A549 treated with RU486 at 1 μM for 4 hours (cell line): ENCODE results near the gene CCDC77. TPM values are rescaled to one million over a fixed set of nuclear protein-coding genes. Genes with fewer than 3 reads are reported as not detected.

Experiments used
- total RNA-seq: library from RNA; stranded (reverse); fragments of 200-300 nt; extraction: Qiagen RNA extraction; gene quantifications from 5 replicates; pipeline ENCODE4 v1.2.3, GENCODE V29; 2022; ENCODE audit warnings: low read depth

The CCDC77 gene
- total RNA-seq = 12.5 to 15.9 TPM (median 15.6 TPM) in 5 replicates

DNA sequence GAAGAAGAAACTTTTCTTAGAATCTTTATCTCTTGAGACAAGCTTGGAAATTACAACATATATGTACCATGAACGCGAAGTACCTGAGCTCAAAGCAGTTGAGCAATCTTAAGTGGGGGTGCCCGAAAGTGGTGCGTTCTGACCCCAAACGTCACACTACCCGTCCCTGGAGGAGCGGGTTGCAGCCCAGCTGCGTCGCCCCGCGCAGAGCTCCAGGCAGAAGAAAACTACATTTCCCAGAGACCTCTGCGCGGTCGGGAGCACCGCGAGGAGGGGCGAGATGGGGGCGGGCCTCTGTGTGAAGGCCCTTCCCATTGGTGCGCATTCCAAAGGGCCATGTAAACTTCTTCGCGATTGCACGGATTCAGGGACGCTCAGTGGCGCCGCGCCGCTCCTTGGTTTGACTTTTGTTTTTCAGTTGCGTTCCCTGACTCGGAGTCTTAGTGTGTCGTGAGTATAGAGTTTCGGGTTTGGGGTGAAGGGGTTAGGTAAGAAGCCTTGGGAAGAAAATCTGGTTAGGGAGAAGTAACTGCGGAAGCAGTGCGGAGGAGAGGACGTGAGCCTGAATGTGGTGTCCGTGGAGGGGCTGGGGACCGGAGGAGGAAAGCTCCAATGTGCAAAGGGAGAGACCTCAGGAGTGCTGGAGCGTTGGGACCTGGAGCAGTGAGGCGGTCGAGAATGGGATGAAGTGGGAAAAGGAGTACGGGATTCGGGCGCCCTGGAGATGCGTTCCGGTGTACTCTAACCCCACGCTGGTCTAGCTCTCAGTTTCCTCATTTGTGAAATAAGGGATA is at the start of gene CCDC77:
TSS of gene CCDC77 (plus strand) at position 410 of the 794 bp plus-strand sequence. CDS start 7,740 bp downstream, outside the sequence.

DNA sequence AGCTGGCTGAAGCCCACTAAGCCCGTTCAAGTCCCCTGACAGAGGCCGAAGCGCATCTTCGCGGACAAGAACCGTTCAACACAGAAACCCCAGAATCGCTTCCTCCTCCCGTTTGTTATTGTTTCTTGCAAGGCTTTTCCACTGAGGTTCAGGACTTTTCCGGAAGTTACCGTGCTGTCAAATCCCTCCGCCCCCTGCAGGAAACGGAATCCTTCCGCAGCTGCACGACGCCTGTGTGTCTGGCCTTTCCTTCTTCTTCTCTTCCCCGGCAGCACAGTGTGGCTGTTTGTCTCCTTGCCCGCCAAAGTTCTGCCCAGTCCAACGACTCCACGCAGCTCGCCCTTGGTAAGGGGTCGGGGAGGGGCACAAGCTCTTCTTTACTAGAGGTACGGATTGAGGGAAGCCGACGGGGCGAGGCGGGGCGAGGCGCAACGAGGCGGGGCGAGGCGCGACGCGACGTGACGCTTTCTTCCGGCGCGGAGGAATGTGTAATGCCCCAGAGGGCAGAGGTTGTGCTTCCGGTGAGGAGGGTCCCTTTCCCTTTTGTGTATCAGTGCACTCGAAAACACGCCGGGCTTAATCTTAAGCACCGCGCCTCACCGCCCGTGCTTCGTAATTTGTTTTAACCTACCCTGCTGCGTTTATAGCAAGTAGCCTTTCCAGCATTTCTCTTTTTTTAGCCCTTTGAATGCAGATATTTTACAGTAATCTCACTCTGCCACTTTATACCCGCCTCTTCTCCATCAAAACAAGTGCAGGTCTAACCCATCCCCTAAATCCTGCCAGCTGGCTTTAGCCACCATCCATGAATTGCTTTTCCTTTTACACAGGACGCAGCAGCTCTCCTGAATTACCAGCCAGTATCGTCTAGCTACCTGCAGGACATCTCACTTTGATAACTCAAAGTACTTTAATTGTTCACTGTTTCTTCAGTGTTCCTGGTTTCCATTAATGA is 12.0 kb upstream of the CCDC77 start, which contains the start of gene KDM5A:
TSS of gene KDM5A (minus strand) at position 179 of the 955 bp plus-strand sequence. CDS start 229 bp downstream, outside the sequence.

GRCh38 chr12:459430-460258 is 58.2 kb downstream of the CCDC77 start, which contains the start of gene B4GALNT3:
Gene B4GALNT3, plus strand, starts transcription at chr12:459939. Its CDS starts 438 bp downstream, at chr12:460377.

Other genes starting within 250 kb of the CCDC77 start
- 0.89 to 1.5 TPM (median 1.3 TPM) in 5 replicates for gene SLC6A12, start 187.5 kb upstream of the CCDC77 start, total RNA-seq
- 0.11 to 0.62 TPM (median 0.37 TPM) in 5 replicates for gene SLC6A13, start 138.8 kb upstream of the CCDC77 start, total RNA-seq
- gene KDM5A, start 12.3 kb upstream of the CCDC77 start, total RNA-seq = 17.2 to 22.2 TPM (median 20.6 TPM) in 5 replicates
- 0.43 to 1.0 TPM (median 0.64 TPM) in 5 replicates for gene B4GALNT3, start 58.3 kb downstream of the CCDC77 start, total RNA-seq